Sigmoid colon (tissue), 7 donors: ENCODE data around the gene ARHGEF28. TPM values are rescaled to one million over a fixed set of nuclear protein-coding genes. Genes with fewer than 3 reads are reported as not detected.

Experiments used
- DNase-seq: peaks from one replicate; pipeline ENCODE4 v3.0.0-alpha.2; 2019
- H3K27ac ChIP-seq, 4 donors: fragments of 200-600 bp; sonication (generic); one replicate each; pipeline ENCODE4 v1.5.1; 2016 to 2019; ENCODE audit warnings: mild to moderate bottlenecking in 1 of 4
- H3K27me3 ChIP-seq, 3 donors: fragments of 200-600 bp; sonication (generic); one replicate each; pipeline ENCODE4 v1.5.1; 2019; ENCODE audit warnings: mild to moderate bottlenecking in 1 of 3
- H3K36me3 ChIP-seq, 4 donors: fragments of 200-600 bp; sonication (generic); one replicate each; pipeline ENCODE4 v1.5.1; 2016 to 2019
- H3K4me1 ChIP-seq, 4 donors: fragments of 200-600 bp; sonication (generic); one replicate each; pipeline ENCODE4 v1.5.1; 2017 to 2019
- H3K4me3 ChIP-seq, 4 donors: fragments of 200-600 bp; sonication (generic); one replicate each; pipeline ENCODE4 v1.5.1; 2017 to 2019; ENCODE audit warnings: mild to moderate bottlenecking in 2 of 4, moderate library complexity in 1 of 4
- H3K9me3 ChIP-seq, 4 donors: fragments of 200-600 bp in 3 of 4; sonication (generic) in 3 of 4; one replicate each; pipeline versions ENCODE4 v1.5.1 to v1.6.1; 2013 to 2019
- EP300 ChIP-seq, 4 donors: sonication (generic); formaldehyde crosslinking; IDR thresholded peaks; one replicate each; pipeline ENCODE4 v1.6.1; 2017; ENCODE audit warnings: antibody characterized with exemption in 4 of 4
- POLR2A ChIP-seq, 2 donors: fragments of 450-650 bp; IDR thresholded peaks; one replicate each; pipeline ENCODE4 v1.6.1; 2016; ENCODE audit warnings: antibody characterized with exemption in 2 of 2, mild to moderate bottlenecking in 2 of 2, moderate library complexity in 2 of 2
- POLR2AphosphoS5 ChIP-seq, 4 donors: sonication (generic); formaldehyde crosslinking; IDR thresholded peaks; one replicate each; pipeline ENCODE4 v1.6.1; 2017; ENCODE audit warnings: antibody characterized with exemption in 4 of 4
- WGBS, 2 donors: extraction: QIAGEN DNeasy Blood & Tissue Kit; methylation state at CpG; one replicate each; pipeline ENCODE4 v1.1.7; 2013; 5-methylcytosine and 5-hydroxymethylcytosine counted together
- intact Hi-C: fragments of 100-400 bp; cut with DNase I; formaldehyde crosslinking; loops from one replicate; pipeline ENCODE4 v1.15.1; 2023
- polyA plus RNA-seq, 3 donors: library from polyadenylated mRNA; stranded (reverse); fragments of 200-250 nt; gene quantifications; one replicate each; pipeline ENCODE4 v1.2.3, GENCODE V29; 2013
- total RNA-seq, 4 donors: library from RNA; depleted of rRNA; stranded (reverse); fragments of >200 nt; gene quantifications; one replicate each; pipeline ENCODE4 v1.1.0, GENCODE V29; 2016
- TF ChIP-seq, protein P1 (sequence below), 4 experiments: fragments of 450-650 bp in 3 of 4; fragments of 200-600 bp in 1 of 4; IDR thresholded peaks; one replicate each; pipeline ENCODE4 v1.5.1; 2016 to 2019; ENCODE audit warnings: antibody characterized with exemption in 4 of 4, mild to moderate bottlenecking in 3 of 4, moderate library complexity in 2 of 4
- donor health status: healthy with polysubstance abuse.
- donor health status: Bipolar disorder and iron deficiency.
- donor health status: healthy.

ARHGEF28 gene
- total and polyA plus RNA-seq, 7 donors: 3.0 to 6.9 (median 3.7) TPM

DNA sequence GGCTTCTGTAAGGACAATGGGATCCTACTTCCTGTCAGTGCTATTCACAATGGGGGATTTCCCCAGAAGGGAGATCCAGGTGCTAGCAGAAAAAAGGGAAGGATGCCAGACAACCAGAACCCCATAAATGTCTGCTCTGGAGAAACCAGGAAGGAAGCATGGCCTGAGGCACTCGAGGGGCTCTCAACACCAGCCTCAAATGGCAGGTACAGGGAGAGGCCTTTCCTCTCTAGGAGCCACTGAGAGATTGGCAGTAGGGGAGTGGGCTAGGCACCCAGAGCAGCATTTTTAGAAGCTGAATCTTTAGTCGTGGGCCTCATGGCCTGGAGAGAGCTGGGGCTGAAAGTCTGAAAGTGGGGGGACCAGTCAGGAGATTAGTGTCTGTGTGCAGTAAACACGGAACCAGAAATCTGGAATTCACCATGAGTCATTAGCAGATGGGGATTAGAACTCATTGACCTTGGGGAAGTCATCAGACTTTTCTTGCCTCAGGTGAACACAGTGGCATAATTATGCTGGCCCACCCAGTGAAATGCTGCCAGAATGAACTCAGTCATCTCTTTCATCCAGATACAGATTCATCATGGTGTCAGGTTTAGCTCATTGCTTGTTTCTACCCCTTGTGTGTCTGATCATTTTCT is 28.3 kb downstream of the ARHGEF28 start:
- TF ChIP-seq, protein P1, sequence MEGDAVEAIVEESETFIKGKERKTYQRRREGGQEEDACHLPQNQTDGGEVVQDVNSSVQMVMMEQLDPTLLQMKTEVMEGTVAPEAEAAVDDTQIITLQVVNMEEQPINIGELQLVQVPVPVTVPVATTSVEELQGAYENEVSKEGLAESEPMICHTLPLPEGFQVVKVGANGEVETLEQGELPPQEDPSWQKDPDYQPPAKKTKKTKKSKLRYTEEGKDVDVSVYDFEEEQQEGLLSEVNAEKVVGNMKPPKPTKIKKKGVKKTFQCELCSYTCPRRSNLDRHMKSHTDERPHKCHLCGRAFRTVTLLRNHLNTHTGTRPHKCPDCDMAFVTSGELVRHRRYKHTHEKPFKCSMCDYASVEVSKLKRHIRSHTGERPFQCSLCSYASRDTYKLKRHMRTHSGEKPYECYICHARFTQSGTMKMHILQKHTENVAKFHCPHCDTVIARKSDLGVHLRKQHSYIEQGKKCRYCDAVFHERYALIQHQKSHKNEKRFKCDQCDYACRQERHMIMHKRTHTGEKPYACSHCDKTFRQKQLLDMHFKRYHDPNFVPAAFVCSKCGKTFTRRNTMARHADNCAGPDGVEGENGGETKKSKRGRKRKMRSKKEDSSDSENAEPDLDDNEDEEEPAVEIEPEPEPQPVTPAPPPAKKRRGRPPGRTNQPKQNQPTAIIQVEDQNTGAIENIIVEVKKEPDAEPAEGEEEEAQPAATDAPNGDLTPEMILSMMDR (IDR thresholded peaks at IDR 0.05): no peak
- TF ChIP-seq POLR2A (IDR thresholded peaks at IDR 0.05) (no peak), POLR2AphosphoS5 (IDR thresholded peaks at IDR 0.05) (no peak), EP300 (IDR thresholded peaks at IDR 0.05) (no peak)
- Histone ChIP-seq H3K27ac (no peak overlapping the region), H3K9me3 (no peaks in the 10 kb centered on the region), H3K4me1 (no peaks in the 10 kb centered on the region), H3K4me3 (no peak overlapping the region), H3K27me3 (no peaks in the 10 kb centered on the region), H3K36me3 (no peaks in the 10 kb centered on the region)
- DNase-seq: no peak
- intact Hi-C loops: no loop called here
- 43% methylated on average over 3 of the region's 3 CpGs for whole genome bisulfite sequencing, 2 donors

DNA sequence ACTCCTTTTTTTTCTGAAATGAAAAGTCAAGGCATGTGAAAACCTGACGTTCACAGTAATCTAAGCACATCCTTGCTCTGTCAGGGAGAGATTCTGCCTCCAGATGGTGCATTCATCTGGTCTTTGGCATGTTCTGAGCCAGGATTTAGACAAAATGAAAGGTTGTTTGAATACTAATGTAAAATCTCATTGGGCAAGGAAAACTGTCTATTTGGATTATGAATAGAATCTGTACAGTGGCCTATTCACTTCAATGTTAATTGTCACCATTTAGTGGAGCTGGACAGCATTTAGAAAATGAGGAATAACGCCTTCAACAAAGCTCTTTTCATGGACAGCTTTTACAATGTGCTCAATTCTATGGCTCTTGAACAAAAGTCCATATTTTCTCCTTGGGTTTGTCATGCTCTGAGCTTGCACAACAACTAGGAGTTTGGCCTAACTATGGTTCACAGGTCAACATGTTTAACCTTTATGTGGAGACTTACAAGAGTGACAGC is 28.9 kb downstream of the ARHGEF28 start:
- Histone ChIP-seq H3K36me3 (no peaks in the 10 kb centered on the region), H3K4me1 (no peaks in the 10 kb centered on the region), H3K4me3 (no peak overlapping the region), H3K27me3 (no peaks in the 10 kb centered on the region), H3K27ac (no peak overlapping the region), H3K9me3 (no peaks in the 10 kb centered on the region)
- TF ChIP-seq POLR2A (IDR thresholded peaks at IDR 0.05) (no peak), EP300 (IDR thresholded peaks at IDR 0.05) (no peak)
- DNase-seq: no peak
- WGBS, 2 donors: 50 to 72% methylated on average over 2 of the region's 2 CpGs
- intact Hi-C loops: no loop called here

DNA sequence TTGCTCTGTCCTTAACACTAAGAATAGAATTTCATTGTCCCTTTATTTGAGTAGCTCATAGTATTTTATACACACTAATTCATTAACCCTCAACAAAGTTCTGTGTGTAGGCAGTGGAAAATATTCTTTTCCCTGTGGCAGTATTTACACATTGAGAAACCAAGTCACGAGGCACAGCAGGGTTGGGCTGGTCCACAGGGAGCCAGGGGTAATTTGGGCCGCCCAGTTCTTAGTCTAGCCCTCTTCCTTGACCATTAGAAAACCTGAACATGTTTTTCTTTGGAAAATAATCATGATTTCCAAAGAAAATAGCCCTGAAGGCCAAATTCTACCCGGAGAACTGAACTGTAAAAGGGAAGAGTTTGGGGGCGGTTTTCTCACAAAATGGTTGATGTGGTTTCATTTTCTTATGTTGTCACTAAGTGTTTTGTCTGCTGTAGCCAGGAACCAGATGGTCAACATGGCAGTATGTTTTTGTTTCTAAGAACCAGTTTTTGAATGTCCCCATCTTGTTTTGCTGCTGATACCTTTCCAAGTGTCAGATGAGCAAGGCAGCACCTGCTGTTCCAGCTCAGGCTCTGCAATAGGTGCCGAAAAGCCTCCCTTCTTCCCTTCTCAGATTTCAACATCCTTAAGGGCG is 29.6 kb downstream of the ARHGEF28 start:
- WGBS, 2 donors: 88 to 92% methylated on average over 6 of the region's 6 CpGs
- no peak overlapping the region for H3K4me3 ChIP-seq
- TF ChIP-seq POLR2A (IDR thresholded peaks at IDR 0.05) (no peak), EP300 (IDR thresholded peaks at IDR 0.05) (no peak), POLR2AphosphoS5 (IDR thresholded peaks at IDR 0.05) (no peak)
- TF ChIP-seq, protein P1 (IDR thresholded peaks at IDR 0.05): no peak

DNA sequence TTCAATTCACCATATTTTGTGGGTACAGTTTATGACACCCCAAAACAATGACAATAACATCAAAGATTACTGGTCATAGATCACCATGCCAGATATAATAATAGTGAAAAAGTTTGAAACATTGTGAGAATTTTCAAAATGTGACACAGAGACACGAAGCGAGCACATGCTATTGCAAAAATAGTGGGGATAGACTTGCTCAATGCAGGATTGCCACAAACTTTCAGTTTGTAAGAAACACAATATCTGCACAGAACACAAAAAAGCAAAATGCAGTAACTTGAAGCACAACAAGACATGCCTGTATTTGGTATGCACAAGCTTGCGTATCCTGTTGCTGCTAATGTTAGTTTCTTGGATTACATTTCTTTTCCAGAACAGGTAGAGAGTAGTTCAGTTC is 35.8 kb downstream of the ARHGEF28 start:
- Histone ChIP-seq H3K4me3 (no peak overlapping the region), H3K9me3 (no peaks in the 10 kb centered on the region), H3K36me3 (no peaks in the 10 kb centered on the region), H3K27me3 (no peaks in the 10 kb centered on the region), H3K27ac (no peak overlapping the region), H3K4me1 (no peaks in the 10 kb centered on the region)
- intact Hi-C loops: no loop called here
- no peak for DNase-seq
- TF ChIP-seq POLR2A (IDR thresholded peaks at IDR 0.05) (no peak), EP300 (IDR thresholded peaks at IDR 0.05) (no peak), POLR2AphosphoS5 (IDR thresholded peaks at IDR 0.05) (no peak)
- TF ChIP-seq, protein P1 (IDR thresholded peaks at IDR 0.05): no peak
- 95% methylated on average over 3 of the region's 3 CpGs for WGBS, 2 donors

More for the DNA sequence above, 29.6 kb downstream of the ARHGEF28 start:
- Histone ChIP-seq H3K27ac (no peak overlapping the region), H3K4me1 (no peaks in the 10 kb centered on the region), H3K36me3 (no peaks in the 10 kb centered on the region), H3K9me3 (no peaks in the 10 kb centered on the region), H3K27me3 (no peaks in the 10 kb centered on the region)
- DNase-seq: no peak
- intact Hi-C loops: no loop called here

DNA sequence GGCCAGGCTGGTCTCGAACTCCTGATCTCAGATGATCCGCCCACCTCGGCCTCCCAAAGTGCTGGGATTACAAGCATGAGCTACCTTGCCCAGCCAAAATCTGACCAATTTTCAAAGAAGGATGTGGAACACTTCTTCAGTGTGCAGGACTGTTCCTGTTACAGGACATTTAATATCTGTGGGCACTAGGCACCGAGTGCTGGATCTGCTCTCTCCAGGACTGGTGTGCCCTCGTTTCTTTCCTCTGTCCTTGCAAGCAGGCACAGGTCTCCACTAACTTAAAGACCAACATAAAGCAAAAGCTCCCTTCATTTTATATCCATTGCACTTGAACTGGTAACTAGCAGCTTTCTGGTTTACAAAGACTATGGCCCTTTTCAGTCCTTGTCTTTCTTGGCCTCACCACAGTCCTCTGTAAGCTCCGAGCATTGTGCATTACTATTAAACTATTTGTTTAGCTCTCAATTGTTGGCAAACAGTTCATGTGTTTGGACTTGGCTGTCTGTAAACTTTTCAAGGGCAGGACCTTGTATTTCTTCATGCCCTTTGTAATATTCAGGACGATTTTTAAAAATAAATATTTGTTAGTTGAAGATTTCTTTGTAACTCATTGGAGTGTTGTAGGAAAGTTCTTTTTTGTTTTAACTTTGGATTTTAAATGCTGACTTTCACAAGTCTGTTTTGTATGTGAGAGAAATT is 37.3 kb downstream of the ARHGEF28 start:
- Histone ChIP-seq H3K27me3 (no peaks in the 10 kb centered on the region), H3K36me3 (no peaks in the 10 kb centered on the region), H3K4me3 (no peak overlapping the region), H3K9me3 (no peaks in the 10 kb centered on the region), H3K27ac (no peak overlapping the region), H3K4me1 (no peaks in the 10 kb centered on the region)
- TF ChIP-seq POLR2A (IDR thresholded peaks at IDR 0.05) (no peak), POLR2AphosphoS5 (IDR thresholded peaks at IDR 0.05) (no peak), EP300 (IDR thresholded peaks at IDR 0.05) (no peak)
- TF ChIP-seq, protein P1 (IDR thresholded peaks at IDR 0.05): no peak
- intact Hi-C loops: no loop called here
- 55 to 75% methylated on average over 7 of the region's 7 CpGs for WGBS, 2 donors
- no peak for DNase-seq
